ENCODE results near the gene SLC4A8.
A peak's percentile ranks its signal among the peaks of the same experiment; 100 is the strongest.
"Not testable (repeated sequence)": the region's sequence is repeated elsewhere in the genome, so short reads cannot be mapped to it uniquely, and the experiment has no call there.

The SLC4A8 gene

GRCh38 chr12:51429700-51430099 is 5.1 kb downstream of the SLC4A8 start:
- no peak for DNase-seq (ENCODE audit: low spot score)

- DNase-seq (ENCODE audit: low spot score) = no peak
Measured at GRCh38 chr12:51430196-51430895, 5.7 kb downstream of the SLC4A8 start.

- no peak for DNase-seq (ENCODE audit: low spot score)
Measured at GRCh38 chr12:51432921-51433320, 8.3 kb downstream of the SLC4A8 start.

GRCh38 chr12:51434305-51434704 is 9.7 kb downstream of the SLC4A8 start:
- no peak for DNase-seq (ENCODE audit: low spot score)

GRCh38 chr12:51437431-51437830 is 12.8 kb downstream of the SLC4A8 start:
- DNase-seq (ENCODE audit: low spot score) = no peak

GRCh38 chr12:51439330-51439729 is 14.7 kb downstream of the SLC4A8 start:
- no peak for DNase-seq (ENCODE audit: low spot score)

GRCh38 chr12:51441583-51441982 is 17.0 kb downstream of the SLC4A8 start:
- peak; percentile 44 for DNase-seq (ENCODE audit: low spot score)

- no peak for DNase-seq (ENCODE audit: low spot score)
Measured at GRCh38 chr12:51442324-51442723, 17.7 kb downstream of the SLC4A8 start.

- no peak for DNase-seq (ENCODE audit: low spot score)
Measured at GRCh38 chr12:51443573-51443972, 18.9 kb downstream of the SLC4A8 start.

GRCh38 chr12:51448618-51449256 is 24.1 kb downstream of the SLC4A8 start:
- no peak for DNase-seq (ENCODE audit: low spot score)

GRCh38 chr12:51449580-51450246 is 25.1 kb downstream of the SLC4A8 start:
- no peak for DNase-seq (ENCODE audit: low spot score)

- no peak for DNase-seq (ENCODE audit: low spot score)
Measured at GRCh38 chr12:51450333-51450732, 25.7 kb downstream of the SLC4A8 start.

GRCh38 chr12:51450806-51451205 is 26.2 kb downstream of the SLC4A8 start:
- no peak for DNase-seq (ENCODE audit: low spot score)

- DNase-seq (ENCODE audit: low spot score) = not testable (repeated sequence)
Measured at GRCh38 chr12:51454016-51454415, 29.4 kb downstream of the SLC4A8 start.

- DNase-seq (ENCODE audit: low spot score) = not testable (repeated sequence)
Measured at GRCh38 chr12:51455050-51455449, 30.4 kb downstream of the SLC4A8 start.

- DNase-seq (ENCODE audit: low spot score) = no peak
Measured at GRCh38 chr12:51458635-51459034, 34.0 kb downstream of the SLC4A8 start.

GRCh38 chr12:51460519-51460918 is 35.9 kb downstream of the SLC4A8 start:
- DNase-seq (ENCODE audit: low spot score) = peak; percentile 32

GRCh38 chr12:51465491-51465890 is 40.9 kb downstream of the SLC4A8 start:
- DNase-seq (ENCODE audit: low spot score) = no peak

- no peak for DNase-seq (ENCODE audit: low spot score)
Measured at GRCh38 chr12:51470116-51470515, 45.5 kb downstream of the SLC4A8 start.

- DNase-seq (ENCODE audit: low spot score) = no peak
Measured at GRCh38 chr12:51471111-51471864, 46.7 kb downstream of the SLC4A8 start.

- DNase-seq (ENCODE audit: low spot score) = no peak
Measured at GRCh38 chr12:51472984-51473383, 48.4 kb downstream of the SLC4A8 start.

GRCh38 chr12:51473947-51474346 is 49.3 kb downstream of the SLC4A8 start:
- DNase-seq (ENCODE audit: low spot score) = no peak

- peak; percentile 8 for DNase-seq (ENCODE audit: low spot score)
Measured at GRCh38 chr12:51475543-51475942, 50.9 kb downstream of the SLC4A8 start.
